ENCODE measurements around the gene EBF3.

EBF3 gene

DNA sequence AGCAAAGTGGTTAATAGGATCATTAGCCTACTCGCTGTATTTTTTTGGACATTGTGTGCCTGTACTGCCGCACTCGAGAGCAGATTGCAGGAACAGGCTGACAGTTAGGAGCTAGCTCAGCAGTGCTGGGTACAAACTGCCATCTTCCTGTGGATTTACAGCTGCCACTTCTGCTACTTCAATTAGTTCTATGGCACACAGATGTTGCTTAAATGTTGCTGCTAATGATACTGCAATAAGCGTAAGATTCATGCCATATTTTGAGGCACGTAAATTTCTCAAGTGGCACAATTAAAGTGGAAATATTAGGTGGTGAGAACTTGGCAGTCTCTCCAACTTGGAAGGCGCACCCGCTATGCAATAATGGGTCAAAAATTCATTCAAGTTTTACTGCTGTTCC lies 171.9 kb downstream of the EBF3 start:
- Histone ChIP-seq H3K4me1 (ENCODE audit: insufficient read depth, insufficient read length) (no peaks in the 10 kb centered on the region), H3K9ac (ENCODE audit: insufficient read length, low read depth) (no peak overlapping the region), H3K27me3 (ENCODE audit: insufficient read depth, insufficient read length) (no peaks in the 10 kb centered on the region), H3K4me3 (ENCODE audit: insufficient read length, low read depth) (no peak overlapping the region), H3K9me3 (ENCODE audit: insufficient read depth, low read length) (no peaks in the 10 kb centered on the region), H3K36me3 (ENCODE audit: insufficient read depth, insufficient read length, low read length) (no peaks in the 10 kb centered on the region)
- TF ChIP-seq ZNF274 (IDR thresholded peaks at IDR 0.05; ENCODE audit: low read depth, low read length) = no peak
- no peak for TF ChIP-seq YY1 (IDR thresholded peaks at IDR 0.05; ENCODE audit: insufficient read depth, insufficient read length)
- TF ChIP-seq SUZ12 (IDR thresholded peaks at IDR 0.05; ENCODE audit: extremely low read depth, insufficient read depth, insufficient read length) = no peak
- no peak for DNase-seq (ENCODE audit: low read depth, low spot score)

DNA sequence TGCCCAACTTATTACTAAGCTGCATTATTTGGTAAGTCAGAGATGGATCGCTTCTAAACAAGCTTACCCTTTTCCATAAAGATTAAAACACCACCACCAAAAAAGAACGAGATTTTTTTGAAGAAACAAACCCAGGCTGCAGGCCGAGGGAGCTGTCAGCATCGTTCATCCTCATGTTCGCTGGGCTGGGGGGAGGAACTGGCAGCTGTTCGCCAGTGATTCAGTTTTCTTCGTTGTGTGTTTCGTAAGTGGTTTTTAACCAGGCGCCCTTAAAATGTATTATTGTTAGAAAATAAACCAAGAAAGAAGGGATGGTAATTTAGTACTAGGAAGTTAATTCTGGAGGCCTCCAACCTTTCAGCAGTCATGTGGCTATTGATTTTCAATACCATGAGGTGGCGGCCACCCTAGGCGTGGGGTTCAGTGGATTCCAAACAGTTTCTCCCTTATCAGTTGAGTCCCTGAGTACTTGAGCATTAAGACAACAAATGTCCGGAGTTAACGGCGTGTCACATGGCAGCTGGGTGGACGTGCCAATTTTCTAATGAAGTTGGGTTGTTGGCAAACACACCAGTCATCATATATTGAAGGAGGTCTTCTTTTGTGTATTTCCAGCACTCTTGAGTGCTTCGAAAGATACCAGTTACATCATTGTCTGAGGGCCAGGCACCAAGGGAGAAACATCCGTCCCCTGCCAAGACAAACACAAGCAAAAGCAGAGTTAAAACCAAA lies 173.2 kb downstream of the EBF3 start:
- Histone ChIP-seq H3K27me3 (ENCODE audit: insufficient read depth, insufficient read length) (no peaks in the 10 kb centered on the region), H3K36me3 (ENCODE audit: insufficient read depth, insufficient read length, low read length) (no peaks in the 10 kb centered on the region), H3K4me1 (ENCODE audit: insufficient read depth, insufficient read length) (no peaks in the 10 kb centered on the region), H3K9me3 (ENCODE audit: insufficient read depth, low read length) (no peaks in the 10 kb centered on the region), H3K4me3 (ENCODE audit: insufficient read length, low read depth) (no peak overlapping the region), H3K9ac (ENCODE audit: insufficient read length, low read depth) (no peak overlapping the region)
- TF ChIP-seq YY1 (IDR thresholded peaks at IDR 0.05; ENCODE audit: insufficient read depth, insufficient read length) = no peak
- no peak for TF ChIP-seq SUZ12 (IDR thresholded peaks at IDR 0.05; ENCODE audit: extremely low read depth, insufficient read depth, insufficient read length)
- no peak for TF ChIP-seq ZNF274 (IDR thresholded peaks at IDR 0.05; ENCODE audit: low read depth, low read length)
- no peak for DNase-seq (ENCODE audit: low read depth, low spot score)

DNA sequence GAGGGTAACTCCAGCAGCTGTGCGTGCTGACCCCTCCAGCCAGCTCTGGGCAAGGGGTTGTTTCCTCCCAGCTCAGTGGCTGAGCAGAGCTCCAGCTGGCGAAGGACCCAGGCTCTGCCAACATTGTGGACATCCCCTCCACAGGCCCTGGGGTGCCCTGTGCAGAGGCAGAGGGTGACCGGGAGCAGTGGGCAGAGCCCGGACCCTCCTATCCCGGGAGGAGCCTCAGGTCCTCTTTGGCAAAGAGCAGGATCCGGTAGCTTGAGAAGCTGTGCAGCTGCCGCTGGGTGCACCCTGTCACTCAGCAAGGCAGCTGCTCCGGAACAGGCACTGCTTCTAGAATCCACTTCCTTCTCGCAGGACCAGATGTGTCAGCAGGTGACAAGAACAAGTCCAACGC lies 175.9 kb downstream of the EBF3 start:
- no peaks in the 10 kb centered on the region for H3K27me3 ChIP-seq (ENCODE audit: insufficient read depth, insufficient read length)
- no peak overlapping the region for H3K4me3 ChIP-seq (ENCODE audit: insufficient read length, low read depth)
- no peaks in the 10 kb centered on the region for H3K36me3 ChIP-seq (ENCODE audit: insufficient read depth, insufficient read length, low read length)
- no peaks in the 10 kb centered on the region for H3K4me1 ChIP-seq (ENCODE audit: insufficient read depth, insufficient read length)
- TF ChIP-seq SUZ12 (IDR thresholded peaks at IDR 0.05; ENCODE audit: extremely low read depth, insufficient read depth, insufficient read length) (no peak), ZNF274 (IDR thresholded peaks at IDR 0.05; ENCODE audit: low read depth, low read length) (no peak), YY1 (IDR thresholded peaks at IDR 0.05; ENCODE audit: insufficient read depth, insufficient read length) (no peak)
- H3K9ac ChIP-seq (ENCODE audit: insufficient read length, low read depth) = no peak overlapping the region
- DNase-seq (ENCODE audit: low read depth, low spot score) = no peak
- no peaks in the 10 kb centered on the region for H3K9me3 ChIP-seq (ENCODE audit: insufficient read depth, low read length)

DNA sequence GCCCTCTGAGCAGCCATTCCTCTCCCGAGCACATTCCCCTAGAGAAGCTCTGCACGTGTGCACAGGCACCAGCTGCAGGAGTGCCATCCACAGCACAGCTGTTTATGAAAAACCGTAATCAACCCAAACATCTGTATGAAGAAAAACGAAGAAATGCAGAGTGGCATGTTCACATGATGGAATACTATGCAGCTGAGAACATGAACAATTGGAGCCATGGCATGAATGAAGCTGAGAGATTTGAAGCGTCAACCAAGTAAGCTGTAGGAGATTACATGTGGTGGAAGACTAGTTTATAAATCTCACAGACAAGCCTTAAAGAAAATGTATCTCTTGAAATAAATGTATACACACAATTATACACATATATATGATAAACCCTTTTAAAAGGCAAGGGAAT lies 176.5 kb downstream of the EBF3 start:
- Histone ChIP-seq H3K9ac (ENCODE audit: insufficient read length, low read depth) (no peak overlapping the region), H3K4me3 (ENCODE audit: insufficient read length, low read depth) (no peak overlapping the region), H3K27me3 (ENCODE audit: insufficient read depth, insufficient read length) (no peaks in the 10 kb centered on the region), H3K36me3 (ENCODE audit: insufficient read depth, insufficient read length, low read length) (no peaks in the 10 kb centered on the region), H3K9me3 (ENCODE audit: insufficient read depth, low read length) (no peaks in the 10 kb centered on the region), H3K4me1 (ENCODE audit: insufficient read depth, insufficient read length) (no peaks in the 10 kb centered on the region)
- no peak for DNase-seq (ENCODE audit: low read depth, low spot score)
- TF ChIP-seq YY1 (IDR thresholded peaks at IDR 0.05; ENCODE audit: insufficient read depth, insufficient read length) = no peak

DNA sequence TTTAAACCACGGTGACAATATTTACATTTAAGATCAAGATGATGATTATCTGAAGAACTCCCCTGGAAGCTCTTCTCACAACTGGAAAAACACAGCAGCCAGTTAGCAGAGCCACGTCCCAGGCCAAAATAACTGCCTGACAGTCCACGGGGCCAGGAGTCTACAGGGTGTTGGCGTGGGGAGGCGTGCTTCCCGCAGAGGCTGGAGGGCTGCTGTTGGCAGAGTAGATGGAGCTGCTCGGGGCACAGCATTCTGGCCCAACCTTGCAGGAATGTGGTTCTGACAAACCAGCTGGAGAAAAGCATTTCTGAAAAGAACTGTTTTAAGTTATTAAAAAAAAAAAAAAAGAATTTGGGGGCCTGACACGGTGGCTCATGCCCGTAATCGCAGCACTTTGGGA lies 177.9 kb downstream of the EBF3 start:
- H3K9ac ChIP-seq (ENCODE audit: insufficient read length, low read depth) = no peak overlapping the region
- DNase-seq (ENCODE audit: low read depth, low spot score) = no peak
- H3K9me3 ChIP-seq (ENCODE audit: insufficient read depth, low read length) = no peaks in the 10 kb centered on the region
- H3K4me3 ChIP-seq (ENCODE audit: insufficient read length, low read depth) = no peak overlapping the region
- H3K36me3 ChIP-seq (ENCODE audit: insufficient read depth, insufficient read length, low read length) = no peaks in the 10 kb centered on the region
- H3K27me3 ChIP-seq (ENCODE audit: insufficient read depth, insufficient read length) = no peaks in the 10 kb centered on the region
- no peaks in the 10 kb centered on the region for H3K4me1 ChIP-seq (ENCODE audit: insufficient read depth, insufficient read length)
- TF ChIP-seq YY1 (IDR thresholded peaks at IDR 0.05; ENCODE audit: insufficient read depth, insufficient read length) (no peak), ZNF274 (IDR thresholded peaks at IDR 0.05; ENCODE audit: low read depth, low read length) (no peak), SUZ12 (IDR thresholded peaks at IDR 0.05; ENCODE audit: extremely low read depth, insufficient read depth, insufficient read length) (no peak)

DNA sequence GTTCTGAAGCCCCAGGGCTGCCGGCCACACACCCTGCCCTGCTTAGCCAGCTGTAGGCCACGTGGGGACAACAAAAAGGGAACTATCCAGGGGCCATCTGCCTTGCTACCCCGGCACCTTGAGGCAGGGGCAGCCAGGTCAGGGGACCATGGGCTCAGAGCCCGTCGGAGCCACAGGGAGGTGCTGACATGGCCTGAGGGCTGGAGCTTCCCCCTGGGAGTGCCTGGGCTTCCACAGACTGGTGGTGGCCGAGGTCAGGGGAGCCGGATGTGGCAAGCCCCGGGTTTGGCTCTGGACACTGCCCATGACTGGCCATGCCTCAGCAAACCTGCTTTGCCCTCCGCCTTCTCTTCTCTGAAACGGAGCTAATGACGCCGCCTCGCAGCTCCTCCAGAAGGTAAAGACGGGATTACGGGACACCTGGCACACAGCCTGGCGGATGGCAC lies 178.5 kb downstream of the EBF3 start:
- Histone ChIP-seq H3K9me3 (ENCODE audit: insufficient read depth, low read length) (no peaks in the 10 kb centered on the region), H3K9ac (ENCODE audit: insufficient read length, low read depth) (no peak overlapping the region), H3K36me3 (ENCODE audit: insufficient read depth, insufficient read length, low read length) (no peaks in the 10 kb centered on the region), H3K27me3 (ENCODE audit: insufficient read depth, insufficient read length) (no peaks in the 10 kb centered on the region), H3K4me1 (ENCODE audit: insufficient read depth, insufficient read length) (no peaks in the 10 kb centered on the region), H3K4me3 (ENCODE audit: insufficient read length, low read depth) (no peak overlapping the region)
- no peak for DNase-seq (ENCODE audit: low read depth, low spot score)
- TF ChIP-seq YY1 (IDR thresholded peaks at IDR 0.05; ENCODE audit: insufficient read depth, insufficient read length) (no peak), ZNF274 (IDR thresholded peaks at IDR 0.05; ENCODE audit: low read depth, low read length) (no peak), SUZ12 (IDR thresholded peaks at IDR 0.05; ENCODE audit: extremely low read depth, insufficient read depth, insufficient read length) (no peak)
